DMS114 treated with DMSO at 0.1 percent for 48 hours (cell line): ENCODE measurements around the gene STOX2.

Experiments used
- DNase-seq: peaks from one replicate; lab custom pipeline; 2025; ENCODE audit not compliant: unreplicated experiment; lab: John Stamatoyannopoulos, UW

The STOX2 gene

GRCh38 chr4:184067931-184068554 is 162.9 kb downstream of the STOX2 start:
- no peak for DNase-seq
